HCT116 (cell line): ENCODE measurements around the gene AQP5. TPM values are rescaled to one million over a fixed set of nuclear protein-coding genes. Genes with fewer than 3 reads are reported as not detected.

ENCODE experiments used
- ATAC-seq: fragments of 200-7000 bp; cut with Tn5 transposase; 2 replicates; pipeline ENCODE4 v1.9.1; 2020; ENCODE audit warnings: mild to moderate bottlenecking, moderate library complexity
- BruUV-seq: library from RNA; stranded (reverse); fragments of 400-500 nt; replicated peaks from 2 replicates; lab custom pipeline; 2021; lab: Mats Ljungman, UMichigan
- CTCF ChIA-PET: fragments of 300-600 bp; sonication (Branson Sonifier 250); formaldehyde crosslinking; loops from one replicate; lab custom pipeline; 2021; ENCODE audit warnings: antibody characterized with exemption; lab: Charles Lee
- POLR2A ChIA-PET: fragments of 300-600, 350-600 bp; sonication (Branson Sonifier 250); formaldehyde crosslinking; loops from one replicate; lab custom pipeline; 2021; ENCODE audit warnings: antibody characterized with exemption; lab: Charles Lee
- RAD21 ChIA-PET, 2 experiments: fragments of 300-600 bp; sonication (Branson Sonifier 250); formaldehyde crosslinking; loops; one replicate each; lab custom pipeline; 2023; ENCODE audit warnings: low total read pairs in 2 of 2; ENCODE audit not compliant: uncharacterized antibody in 2 of 2, unreplicated experiment in 2 of 2, low non-redundant PET in 1 of 2; lab: Charles Lee
- DNase-seq: peaks from one replicate; pipeline ENCODE4 v3.0.0-alpha.2; 2010; ENCODE audit warnings: low read depth, low spot score
- H2AFZ ChIP-seq: fragments of 200-600 bp; shearing (Covaris generic), sonication (generic); 2 replicates; pipeline ENCODE4 v1.6.1; 2017; ENCODE audit warnings: low read depth, mixed run types, mixed read lengths, antibody characterized with exemption, low read length; ENCODE audit not compliant: poor library complexity, severe bottlenecking
- H3K27ac ChIP-seq: 2 replicates; pipeline ENCODE4 v1.5.1; 2012; ENCODE audit warnings: low read depth, low read length
- H3K27me3 ChIP-seq: fragments of 200-600 bp; sonication (generic); 2 replicates; pipeline ENCODE4 v1.6.1; 2016; ENCODE audit warnings: mixed run types, low read length, mixed read lengths; ENCODE audit not compliant: insufficient read depth
- H3K36me3 ChIP-seq, 2 experiments: fragments of 200-500 bp in 1 of 2; fragments of 200-600 bp in 1 of 2; sonication (Bioruptor generic) in 1 of 2; sonication (generic) in 1 of 2; 2 replicates each; pipeline versions ENCODE4 v1.5.1 to v1.6.1; 2014 to 2016; ENCODE audit warnings: low read length in 2 of 2, inconsistent platforms in 1 of 2, mixed read lengths in 1 of 2, mixed run types in 1 of 2; ENCODE audit not compliant: insufficient read depth in 2 of 2, control insufficient read depth in 1 of 2
- H3K4me1 ChIP-seq, 2 experiments: fragments of 200-600 bp in 1 of 2; sonication (generic) in 1 of 2; 2 replicates each; pipeline versions ENCODE4 v1.5.1 to v1.6.1; 2012 to 2017; ENCODE audit warnings: low read length in 2 of 2, inconsistent platforms in 1 of 2, mild to moderate bottlenecking in 1 of 2, mixed read lengths in 1 of 2, mixed run types in 1 of 2, moderate library complexity in 1 of 2; ENCODE audit not compliant: insufficient read depth in 2 of 2, control insufficient read depth in 1 of 2
- H3K4me2 ChIP-seq: fragments of 200-600 bp; sonication (generic); 2 replicates; pipeline ENCODE4 v1.6.1; 2017; ENCODE audit warnings: mixed run types, low read length, mixed read lengths
- H3K4me3 ChIP-seq, 2 experiments: fragments of 200-600 bp in 1 of 2; sonication (generic) in 1 of 2; replicated peaks in 1 of 2; 2 replicates each; pipeline ENCODE4 v1.5.1; 2011 to 2016; ENCODE audit warnings: low read length in 2 of 2, control low read depth in 1 of 2, low read depth in 1 of 2, mild to moderate bottlenecking in 1 of 2, mixed read lengths in 1 of 2, mixed run types in 1 of 2
- H3K79me2 ChIP-seq: fragments of 200-600 bp; sonication (generic); 2 replicates; pipeline ENCODE4 v1.6.1; 2017; ENCODE audit warnings: mild to moderate bottlenecking, mixed run types, low read length, moderate library complexity, mixed read lengths; ENCODE audit not compliant: insufficient read depth
- H3K9ac ChIP-seq: fragments of 200-600 bp; sonication (generic); 2 replicates; pipeline ENCODE4 v1.6.1; 2016; ENCODE audit warnings: low read length, mixed read lengths
- H3K9me2 ChIP-seq: fragments of 200-600 bp; sonication (generic), shearing (Covaris generic); 2 replicates; pipeline ENCODE4 v1.6.1; 2017; ENCODE audit warnings: mixed run types, mild to moderate bottlenecking, moderate library complexity; ENCODE audit not compliant: insufficient read depth
- H3K9me3 ChIP-seq, 2 experiments: fragments of 200-500 bp in 1 of 2; fragments of 200-600 bp in 1 of 2; sonication (Bioruptor generic) in 1 of 2; sonication (generic) in 1 of 2; 2 replicates each; pipeline ENCODE4 v1.6.1; 2014 to 2017; ENCODE audit warnings: low read length in 2 of 2, mixed read lengths in 2 of 2, inconsistent platforms in 1 of 2, low read depth in 1 of 2, mild to moderate bottlenecking in 1 of 2, mixed run types in 1 of 2, moderate library complexity in 1 of 2; ENCODE audit not compliant: control insufficient read depth in 1 of 2, insufficient read depth in 1 of 2
- H4K20me1 ChIP-seq: fragments of 200-600 bp; sonication (generic), shearing (Covaris generic); 2 replicates; pipeline ENCODE4 v1.6.1; 2017; ENCODE audit warnings: mixed run types, mild to moderate bottlenecking, moderate library complexity; ENCODE audit not compliant: insufficient read depth
- ATF3 ChIP-seq: IDR thresholded peaks from 2 replicates; pipeline ENCODE4 v1.6.1; 2012
- CBX3 ChIP-seq: IDR thresholded peaks from 2 replicates; pipeline ENCODE4 v1.6.1; 2012; ENCODE audit warnings: low read depth
- CEBPB ChIP-seq: IDR thresholded peaks from 2 replicates; pipeline ENCODE4 v1.6.1; 2012; ENCODE audit warnings: low read depth
- EGR1 ChIP-seq: IDR thresholded peaks from 2 replicates; pipeline ENCODE4 v1.6.1; 2012; ENCODE audit warnings: low read depth
- ELF1 ChIP-seq: IDR thresholded peaks from 2 replicates; pipeline ENCODE4 v1.6.1; 2012; ENCODE audit warnings: low read depth, borderline replicate concordance
- EZH2 ChIP-seq: fragments of 200-600 bp; sonication (generic); IDR thresholded peaks from 2 replicates; pipeline ENCODE4 v1.6.1; 2017; ENCODE audit warnings: antibody characterized with exemption, mixed run types
- EZH2phosphoT487 ChIP-seq: fragments of 200-600 bp; IDR thresholded peaks from 2 replicates; pipeline ENCODE4 v1.6.1; 2018; ENCODE audit warnings: antibody characterized with exemption, borderline replicate concordance
- JUND ChIP-seq: IDR thresholded peaks from 2 replicates; pipeline ENCODE4 v1.6.1; 2012
- MAX ChIP-seq: IDR thresholded peaks from 2 replicates; pipeline ENCODE4 v1.6.1; 2012
- POLR2A ChIP-seq: IDR thresholded peaks from 2 replicates; pipeline ENCODE4 v1.7.0; 2011; ENCODE audit warnings: borderline replicate concordance; ENCODE audit not compliant: insufficient read depth, insufficient read length; ENCODE audit errors: extremely low read depth
- POLR2AphosphoS5 ChIP-seq: IDR thresholded peaks from 2 replicates; pipeline ENCODE4 v1.6.1; 2011; ENCODE audit warnings: mild to moderate bottlenecking, low read depth, low read length, moderate library complexity
- RAD21 ChIP-seq: IDR thresholded peaks from 2 replicates; pipeline ENCODE4 v1.6.1; 2012; ENCODE audit warnings: low read depth, mild to moderate bottlenecking
- REST ChIP-seq: IDR thresholded peaks from 2 replicates; pipeline ENCODE4 v1.6.1; 2012; ENCODE audit warnings: low read depth
- SP1 ChIP-seq: IDR thresholded peaks from 2 replicates; pipeline ENCODE4 v1.6.1; 2012; ENCODE audit warnings: low read depth
- SRF ChIP-seq: IDR thresholded peaks from 2 replicates; pipeline ENCODE4 v1.6.1; 2012; ENCODE audit warnings: low read depth
- YY1 ChIP-seq: IDR thresholded peaks from 2 replicates; pipeline ENCODE4 v1.6.1; 2011; ENCODE audit warnings: low read length, low read depth, moderate library complexity, mild to moderate bottlenecking; ENCODE audit not compliant: insufficient replicate concordance; ENCODE audit errors: extremely low read depth
- ZBTB33 ChIP-seq: IDR thresholded peaks from 2 replicates; pipeline ENCODE4 v1.6.1; 2011; ENCODE audit warnings: mild to moderate bottlenecking, low read length, moderate library complexity; ENCODE audit not compliant: insufficient replicate concordance; ENCODE audit errors: extremely low read depth
- ZFX ChIP-seq: fragments of 450-650 bp; IDR thresholded peaks from 2 replicates; pipeline ENCODE4 v1.6.1; 2017
- ZNF274 ChIP-seq: fragments of 200-500 bp; sonication (Bioruptor generic); IDR thresholded peaks from 2 replicates; pipeline ENCODE4 v1.6.1; 2014; ENCODE audit warnings: mild to moderate bottlenecking, low read depth, low read length, inconsistent platforms
- intact Hi-C: fragments of 100-400 bp; cut with micrococcal nuclease; formaldehyde crosslinking; loops from 2 replicates; pipeline ENCODE4 v1.10.0; 2022
- total RNA-seq: library from RNA; stranded (reverse); gene quantifications from one replicate; pipeline ENCODE4 v1.2.1, GENCODE V29; 2021; ENCODE audit not compliant: unreplicated experiment

The AQP5 gene
- total RNA-seq, 1 experiment from 2014 or later: not detected

GRCh38 chr12:49953961-49954846, 7.5 kb upstream of the AQP5 start:
- no TSS peak for BruUV-seq
- no peaks in the 10 kb centered on the region for H3K27me3 ChIP-seq
- no peak for TF ChIP-seq REST
- no peak for TF ChIP-seq ELF1
- no peak for TF ChIP-seq CBX3
- no peak for TF ChIP-seq SP1
- TF ChIP-seq ZNF274: no peak
- no peak for TF ChIP-seq YY1
- TF ChIP-seq EZH2: no peak
- no peak for TF ChIP-seq CEBPB
- no peak for TF ChIP-seq EGR1
- no peak for TF ChIP-seq ZBTB33
- TF ChIP-seq MAX: no peak
- no peak for TF ChIP-seq JUND
- no peak for TF ChIP-seq POLR2A
- no peak for TF ChIP-seq ATF3
- TF ChIP-seq SRF: no peak
- TF ChIP-seq EZH2phosphoT487: no peak
- TF ChIP-seq ZFX: no peak
- no peak for TF ChIP-seq RAD21
- no peak for TF ChIP-seq POLR2AphosphoS5
- ChIA-PET POLR2A (no interaction called here), CTCF (interaction anchor here (3.0 kb wide), 1 partner anchor 9 kb away, joined by 13 read pairs; no protein-coding TSS in a partner anchor), RAD21 (no interaction called here)
- peaks cover 3 to 4% of the 10 kb centered on the region in 2 experiments; a peak in 3 of 4 replicates for H3K4me1 ChIP-seq
- no peaks in the 10 kb centered on the region for H4K20me1 ChIP-seq
- ATAC-seq (no peak), DNase-seq (no peak)
- H3K9me3 ChIP-seq: no peaks in the 10 kb centered on the region
- no peak overlapping the region for H3K4me3 ChIP-seq
- H3K27ac ChIP-seq: no peak overlapping the region
- no peak overlapping the region for H2AFZ ChIP-seq
- no peak overlapping the region for H3K9ac ChIP-seq
- no peak overlapping the region for H3K4me2 ChIP-seq
- no peaks in the 10 kb centered on the region for H3K79me2 ChIP-seq
- H3K9me2 ChIP-seq: no peaks in the 10 kb centered on the region
- no peaks in the 10 kb centered on the region for H3K36me3 ChIP-seq
- intact Hi-C loops: no loop called here
